ENCODE measurements around the gene NEK11. TPM values are rescaled to one million over a fixed set of nuclear protein-coding genes. Genes with fewer than 3 reads are reported as not detected.

NEK11 gene
- total and polyA plus RNA-seq, 2 donors (not counting 3 experiments of a cell fraction or from before 2014, with no cell fraction given) = 1.7 to 4.3 TPM

DNA sequence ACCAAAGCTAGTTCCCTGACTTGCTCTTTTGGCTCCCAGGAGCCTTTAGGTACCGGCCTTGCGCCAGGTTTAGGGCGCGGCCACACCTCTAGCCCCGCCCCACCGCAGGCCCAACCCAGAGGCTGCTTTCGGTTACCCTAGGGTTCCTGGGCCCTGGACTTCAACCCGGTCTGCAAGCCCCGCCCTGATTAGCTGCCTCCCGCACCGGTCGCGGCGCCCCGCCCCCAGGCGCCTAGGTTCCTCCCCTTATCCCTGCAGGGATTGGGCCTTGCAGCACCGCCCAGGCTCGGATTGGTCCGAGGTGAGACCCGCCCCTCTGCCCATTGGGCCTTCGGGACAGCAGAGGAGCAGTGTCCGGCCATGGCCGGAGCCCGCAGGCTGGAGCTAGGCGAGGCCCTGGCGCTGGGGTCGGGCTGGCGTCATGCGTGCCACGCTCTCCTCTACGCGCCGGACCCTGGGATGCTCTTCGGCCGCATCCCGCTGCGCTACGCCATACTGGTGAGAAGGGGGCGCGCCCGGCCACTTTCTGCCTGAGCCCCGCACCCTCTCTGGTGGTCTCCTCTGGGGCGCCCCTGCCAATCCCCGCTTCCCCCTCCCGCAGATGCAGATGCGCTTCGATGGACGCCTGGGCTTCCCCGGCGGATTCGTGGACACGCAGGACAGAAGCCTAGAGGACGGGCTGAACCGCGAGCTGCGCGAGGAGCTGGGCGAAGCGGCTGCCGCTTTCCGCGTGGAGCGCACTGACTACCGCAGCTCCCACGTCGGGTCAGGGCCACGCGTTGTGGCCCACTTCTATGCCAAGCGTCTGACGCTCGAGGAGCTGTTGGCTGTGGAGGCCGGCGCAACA is 355.0 kb downstream of the NEK11 start, which contains the start of gene NUDT16:
Gene NUDT16, plus strand, starts transcription at position 330 of the 847 bp plus-strand sequence. Its CDS starts 31 bp downstream, at position 361.
- FAIRE-seq = peak; percentile 98

More for the DNA sequence above, 355.0 kb downstream of the NEK11 start, which contains the start of gene NUDT16:
- intact Hi-C loops (cut with micrococcal nuclease) (loop anchor here (1.0 to 10.0 kb wide), 5 partner anchors 21 to 1033 kb away; partner anchors contain the start of genes ATP2C1 and DNAJC13), dilution Hi-C loops (cut with MboI; ENCODE audit: extremely low pct_ligation_motif_present, low sequenced_read_pairs) (no loop called here)
- peaks cover 0 to 7% of the 10 kb centered on the region in 2 experiments for H3K36me3 ChIP-seq (ENCODE audit: control insufficient read depth in 2 of 2, extremely low read depth in 1 of 2, insufficient read depth in 2 of 2, low read length in 2 of 2)
- no peaks in the 10 kb centered on the region for H3K9me1 ChIP-seq (replicated peaks; ENCODE audit: control insufficient read depth, extremely low read depth, insufficient read depth, low read length)
- peak within 1 kb of the TSS; percentile 93 for H3K4me2 ChIP-seq (ENCODE audit: insufficient read depth, low read length)
- peak within 1 kb of the TSS; percentile 94 for H2AFZ ChIP-seq (ENCODE audit: low read depth, low read length)
- peak within 1 kb of the TSS; percentile 82 for H3K9ac ChIP-seq (replicated peaks; ENCODE audit: extremely low read depth, insufficient read depth, low read length)
- peak within 1 kb of the TSS; percentile 76 to 85 (median 77) for H3K4me3 ChIP-seq (replicated peaks in 1 of 3; ENCODE audit: insufficient read depth in 1 of 3, low read depth in 1 of 3, low read length in 3 of 3)
- peaks cover 34% of the 10 kb centered on the region for H3K4me1 ChIP-seq (ENCODE audit: control insufficient read depth, extremely low read depth, insufficient read depth, low read length)
- peaks cover 18% of the 10 kb centered on the region for H3K79me2 ChIP-seq (ENCODE audit: control insufficient read depth, insufficient read depth, low read length)
- H3K9me3 ChIP-seq (replicated peaks; ENCODE audit: control insufficient read depth, insufficient read depth, low read length) = no peaks in the 10 kb centered on the region
- peak; percentile 99 for DNase-seq (ENCODE audit: low read depth, low spot score)
- no peaks in the 10 kb centered on the region for H4K20me1 ChIP-seq (replicated peaks; ENCODE audit: control insufficient read depth, extremely low read depth, insufficient read depth, low read length)
- POLR2A ChIA-PET = interaction anchor here (0.6 to 1.8 kb wide), 5 partner anchors 21 to 258 kb away, joined by 3 to 11 read pairs (median 3); no protein-coding TSS in a partner anchor
- BruUV-seq (replicated peaks) = TSS peak; percentile 45
- H3K27ac ChIP-seq (ENCODE audit: insufficient read depth, low read depth, low read length) = peak within 1 kb of the TSS; percentile 58
- no peaks in the 10 kb centered on the region for H3K27me3 ChIP-seq (ENCODE audit: control insufficient read depth in 2 of 2, insufficient read depth in 2 of 2, low read length in 2 of 2)
- CTCF ChIA-PET = interaction anchor here (0.7 to 1.0 kb wide), 3 partner anchors 21 to 145 kb away, joined by 3 to 5 read pairs (median 3); no protein-coding TSS in a partner anchor
- TF ChIP-seq POLR2AphosphoS5 (IDR thresholded peaks at IDR 0.05; ENCODE audit: insufficient read depth, low read depth, low read length) (peak; percentile 92), MYC (IDR thresholded peaks at IDR 0.05; ENCODE audit: low read depth, low read length) (no peak), JUN (IDR thresholded peaks at IDR 0.05; ENCODE audit: borderline replicate concordance, insufficient read depth, insufficient read length, low read depth) (no peak), POLR2A (IDR thresholded peaks at IDR 0.05; ENCODE audit: low read depth, low read length) (peak; percentile 89), GATA2 (IDR thresholded peaks at IDR 0.05; ENCODE audit: insufficient read depth, insufficient read length, low read depth, low read length) (no peak), MAX (IDR thresholded peaks at IDR 0.05; ENCODE audit: insufficient read depth, insufficient read length) (peak; percentile 12), CTCF (IDR thresholded peaks at IDR 0.05; ENCODE audit: extremely low read depth in 1 of 2, insufficient read depth in 1 of 2, low read depth in 1 of 2, low read length in 2 of 2) (no peak), FOS (IDR thresholded peaks at IDR 0.05; ENCODE audit: borderline replicate concordance, insufficient read depth, low read length) (no peak), EZH2 (IDR thresholded peaks at IDR 0.05; ENCODE audit: borderline replicate concordance, low read depth, low read length, severe bottlenecking) (no peak)
